ENCODE measurements around the gene NAPG. TPM values are rescaled to one million over a fixed set of nuclear protein-coding genes. Genes with fewer than 3 reads are reported as not detected.

The NAPG gene
- total RNA-seq (10 to 100 TPM; 28.1 to 29.2 TPM), polyA plus RNA-seq (10 to 100 TPM; 14.6 to 16.0 TPM)

GRCh38 chr18:10525697-10526560 is at the start of gene NAPG:
TSS of gene NAPG (plus strand) at chr18:10526027. CDS start at chr18:10526103, 76 bp downstream.
- CTCF ChIA-PET (ENCODE audit: partially characterized antibody), result interaction anchor here (0.7 kb wide), 1 partner anchor 9 kb away, joined by 4 read pairs; no protein-coding TSS in a partner anchor
- Histone ChIP-seq H3K36me3 (ENCODE audit: insufficient read depth, low read length) (no peaks in the 10 kb centered on the region), H3K4me1 (ENCODE audit: insufficient read depth, low read length) (peaks cover 54% of the 10 kb centered on the region), H3K27ac (ENCODE audit: low read depth, low read length) (peak within 1 kb of the TSS; percentile 80), H3K4me3 (ENCODE audit: low read length in 2 of 2) (peak within 1 kb of the TSS; percentile 89 to 91), H3K9me3 (ENCODE audit: control insufficient read depth in 1 of 2, low read length in 2 of 2) (no peaks in the 10 kb centered on the region), H3K27me3 (ENCODE audit: insufficient read depth, low read length) (no peaks in the 10 kb centered on the region)
- Mint-ChIP-seq H3K27me3 (no peaks in the 10 kb centered on the region), H3K36me3 (peaks cover 0 to 11% of the 10 kb centered on the region in 2 donors), H3K4me3 (peak within 1 kb of the TSS; percentile 95 to 99 (median 98)), H3K4me1 (peaks cover 44 to 64% (median 54%) of the 10 kb centered on the region in 4 donors), H3K9me3 (peaks cover 0 to 4% (median 0%) of the 10 kb centered on the region in 8 donors), H3K27ac (peak within 1 kb of the TSS; percentile 92 to 99 (median 98))
- DNase-seq, result peak; percentile 88 to 94 (median 93)
- POLR2A ChIA-PET (ENCODE audit: partially characterized antibody), result interaction anchor here (0.7 to 3.1 kb wide), 7 partner anchors 18 to 1917 kb away, joined by 3 to 19 read pairs (median 4); partner anchors contain the start of genes RAB12 and VAPA
- intact Hi-C loops (cut with micrococcal nuclease), result loop anchor here (1.0 to 5.0 kb wide), 3 partner anchors 613 to 1326 kb away; partner anchors contain the start of gene CHMP1B

DNA sequence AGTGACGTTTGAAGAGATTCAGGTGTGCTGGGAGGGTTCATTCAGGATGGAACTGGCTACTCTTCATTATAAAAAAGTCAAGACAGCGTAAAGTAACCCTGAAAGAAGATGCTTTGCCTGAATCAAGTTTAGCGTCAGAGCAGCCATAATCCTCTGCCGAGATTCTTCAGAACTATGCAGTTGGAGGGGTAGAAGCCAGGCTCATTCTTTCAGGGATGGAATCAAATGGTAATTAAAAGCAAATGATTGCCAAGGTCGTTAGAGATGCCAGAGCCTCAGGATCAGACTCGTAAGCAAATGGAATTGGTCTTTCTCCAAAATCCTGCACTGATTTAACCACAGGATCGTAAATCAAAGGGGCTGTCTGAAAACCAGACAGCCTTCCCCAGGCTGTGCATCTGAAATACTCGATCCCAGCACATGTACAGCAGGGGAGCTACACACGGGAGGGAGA is 49.5 kb upstream of the NAPG start:
- Histone ChIP-seq H3K4me3 (ENCODE audit: low read length in 2 of 2) (no peak overlapping the region), H3K27ac (ENCODE audit: low read depth, low read length) (no peak overlapping the region), H3K4me1 (ENCODE audit: insufficient read depth, low read length) (no peaks in the 10 kb centered on the region), H3K27me3 (ENCODE audit: insufficient read depth, low read length) (no peaks in the 10 kb centered on the region), H3K9me3 (ENCODE audit: control insufficient read depth in 1 of 2, low read length in 2 of 2) (no peaks in the 10 kb centered on the region), H3K36me3 (ENCODE audit: insufficient read depth, low read length) (no peaks in the 10 kb centered on the region)
- Mint-ChIP-seq H3K27me3 (peaks cover 11 to 22% of the 10 kb centered on the region in 2 donors), H3K4me1 (no peaks in the 10 kb centered on the region), H3K9me3 (no peaks in the 10 kb centered on the region), H3K4me3 (no peak overlapping the region), H3K36me3 (no peaks in the 10 kb centered on the region), H3K27ac (no peak overlapping the region)
- no peak for DNase-seq
- CTCF ChIA-PET (ENCODE audit: partially characterized antibody), result interaction anchor here (1.0 to 1.1 kb wide), 2 partner anchors 15 to 16 kb away, joined by 3 read pairs; no protein-coding TSS in a partner anchor
- intact Hi-C loops (cut with micrococcal nuclease), result no loop called here
- POLR2A ChIA-PET (ENCODE audit: partially characterized antibody), result no interaction called here

DNA sequence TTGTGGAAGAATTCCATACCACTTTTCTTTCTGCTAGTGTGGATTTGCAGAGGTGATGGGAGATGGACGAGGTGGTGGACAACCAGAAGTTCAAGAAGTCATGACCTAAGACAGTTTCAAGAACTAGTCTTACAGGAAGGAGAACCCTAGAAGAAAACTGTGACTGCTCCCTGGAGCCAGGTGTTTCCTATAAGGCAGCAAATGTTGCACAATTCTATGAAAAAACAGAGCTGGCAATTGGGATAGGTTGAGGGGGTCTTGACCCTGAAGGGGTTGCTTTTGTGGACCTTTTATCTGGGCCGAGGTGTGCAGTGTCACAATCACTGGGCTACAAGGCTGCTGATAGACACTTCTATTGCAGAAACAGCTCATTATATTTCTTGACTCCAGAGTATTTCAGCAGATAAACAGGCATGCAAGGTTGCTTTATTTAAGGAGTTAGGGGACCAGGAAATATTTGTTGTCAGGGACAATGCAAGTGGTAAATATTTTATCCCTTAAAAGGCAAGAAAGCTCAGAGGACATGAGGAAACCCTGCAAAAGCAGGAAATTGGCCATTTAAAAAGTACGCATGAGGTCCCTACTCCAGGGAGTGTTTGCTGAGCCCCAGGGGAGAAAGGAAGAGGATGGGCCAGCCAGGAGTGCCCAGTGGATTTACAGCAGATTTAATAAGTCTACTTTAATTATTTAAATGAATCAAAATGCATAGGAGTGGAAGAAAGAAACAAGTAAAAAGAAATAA is 48.5 kb upstream of the NAPG start:
- Mint-ChIP-seq H3K27me3 (peaks cover 12 to 21% of the 10 kb centered on the region in 2 donors), H3K27ac (no peak overlapping the region), H3K36me3 (no peaks in the 10 kb centered on the region), H3K4me3 (no peak overlapping the region), H3K9me3 (no peaks in the 10 kb centered on the region), H3K4me1 (no peaks in the 10 kb centered on the region)
- Histone ChIP-seq H3K9me3 (ENCODE audit: control insufficient read depth in 1 of 2, low read length in 2 of 2) (no peaks in the 10 kb centered on the region), H3K27ac (ENCODE audit: low read depth, low read length) (no peak overlapping the region), H3K36me3 (ENCODE audit: insufficient read depth, low read length) (no peaks in the 10 kb centered on the region), H3K4me3 (ENCODE audit: low read length in 2 of 2) (no peak overlapping the region), H3K4me1 (ENCODE audit: insufficient read depth, low read length) (no peaks in the 10 kb centered on the region), H3K27me3 (ENCODE audit: insufficient read depth, low read length) (no peaks in the 10 kb centered on the region)
- ChIA-PET CTCF (ENCODE audit: partially characterized antibody) (no interaction called here), POLR2A (ENCODE audit: partially characterized antibody) (no interaction called here)
- intact Hi-C loops (cut with micrococcal nuclease), result no loop called here
- DNase-seq, result no peak

DNA sequence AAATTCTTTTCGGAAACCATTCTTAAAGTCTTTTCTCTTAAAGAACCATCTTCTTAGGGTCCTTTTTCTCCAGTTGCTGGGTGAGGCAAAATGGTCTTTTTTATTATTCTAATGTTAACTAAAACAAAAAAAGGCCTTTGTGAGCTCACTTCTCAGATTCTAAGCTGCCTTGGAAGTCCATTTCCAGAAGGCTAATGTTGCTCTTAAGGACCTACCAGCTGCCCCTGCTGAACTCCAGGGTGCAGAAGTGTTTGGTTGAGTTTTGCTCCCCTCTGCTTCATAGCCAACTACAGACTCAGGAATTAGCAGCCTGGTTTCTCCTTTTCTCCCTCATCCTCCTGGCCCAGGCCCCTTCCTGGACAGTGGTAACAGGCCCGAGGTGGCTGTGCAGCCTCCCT is 48.0 kb upstream of the NAPG start:
- H3K4me1 ChIP-seq (ENCODE audit: insufficient read depth, low read length), result no peaks in the 10 kb centered on the region
- H3K4me3 ChIP-seq (ENCODE audit: low read length in 2 of 2), result no peak overlapping the region
- H3K9me3 ChIP-seq (ENCODE audit: control insufficient read depth in 1 of 2, low read length in 2 of 2), result no peaks in the 10 kb centered on the region
- no peak for DNase-seq
- H3K4me3 Mint-ChIP-seq, result no peak overlapping the region
- intact Hi-C loops (cut with micrococcal nuclease), result no loop called here
- no peak overlapping the region for H3K27ac Mint-ChIP-seq
- CTCF ChIA-PET (ENCODE audit: partially characterized antibody), result interaction anchor here (1.2 kb wide), 1 partner anchor 42 kb away, joined by 3 read pairs; no protein-coding TSS in a partner anchor
- H3K27me3 Mint-ChIP-seq, result peaks cover 12 to 21% of the 10 kb centered on the region in 2 donors
- no peaks in the 10 kb centered on the region for H3K36me3 ChIP-seq (ENCODE audit: insufficient read depth, low read length)
- no peaks in the 10 kb centered on the region for H3K36me3 Mint-ChIP-seq
- no peak overlapping the region for H3K27ac ChIP-seq (ENCODE audit: low read depth, low read length)
- no peaks in the 10 kb centered on the region for H3K27me3 ChIP-seq (ENCODE audit: insufficient read depth, low read length)
- H3K4me1 Mint-ChIP-seq, result no peaks in the 10 kb centered on the region
- POLR2A ChIA-PET (ENCODE audit: partially characterized antibody), result no interaction called here
- H3K9me3 Mint-ChIP-seq, result no peaks in the 10 kb centered on the region

DNA sequence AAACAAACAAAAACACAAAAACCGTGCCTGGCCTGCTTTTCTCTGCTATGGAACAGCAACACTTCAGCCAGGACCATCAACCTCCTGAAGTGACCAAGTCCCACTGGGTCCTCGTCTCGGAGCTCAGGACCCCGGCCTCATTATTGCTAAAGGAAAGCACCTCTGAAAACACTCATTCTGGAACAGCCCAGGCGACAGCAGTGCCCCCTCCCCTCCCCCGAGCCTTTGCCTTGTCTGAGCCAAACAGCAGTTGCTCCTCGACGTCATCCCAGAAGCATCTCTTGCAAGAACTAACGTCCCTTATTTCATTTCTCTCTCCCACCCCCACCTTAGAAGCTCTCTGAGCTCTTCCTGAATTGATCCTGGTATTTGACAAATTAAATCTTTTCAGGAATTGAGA is 44.0 kb upstream of the NAPG start:
- Histone ChIP-seq H3K4me1 (ENCODE audit: insufficient read depth, low read length) (no peaks in the 10 kb centered on the region), H3K36me3 (ENCODE audit: insufficient read depth, low read length) (no peaks in the 10 kb centered on the region), H3K4me3 (ENCODE audit: low read length in 2 of 2) (no peak overlapping the region), H3K27me3 (ENCODE audit: insufficient read depth, low read length) (no peaks in the 10 kb centered on the region), H3K27ac (ENCODE audit: low read depth, low read length) (no peak overlapping the region), H3K9me3 (ENCODE audit: control insufficient read depth in 1 of 2, low read length in 2 of 2) (no peaks in the 10 kb centered on the region)
- intact Hi-C loops (cut with micrococcal nuclease), result no loop called here
- no peak overlapping the region for H3K27ac Mint-ChIP-seq
- H3K4me1 Mint-ChIP-seq, result no peaks in the 10 kb centered on the region
- no peaks in the 10 kb centered on the region for H3K9me3 Mint-ChIP-seq
- no peak overlapping the region for H3K4me3 Mint-ChIP-seq
- DNase-seq, result no peak
- CTCF ChIA-PET (ENCODE audit: partially characterized antibody), result interaction anchor here (1.1 kb wide), 1 partner anchor 9 kb away, joined by 4 read pairs; no protein-coding TSS in a partner anchor
- POLR2A ChIA-PET (ENCODE audit: partially characterized antibody), result no interaction called here
- H3K36me3 Mint-ChIP-seq, result no peaks in the 10 kb centered on the region
- H3K27me3 Mint-ChIP-seq, result peaks cover 12% of the 10 kb centered on the region in 2 donors

DNA sequence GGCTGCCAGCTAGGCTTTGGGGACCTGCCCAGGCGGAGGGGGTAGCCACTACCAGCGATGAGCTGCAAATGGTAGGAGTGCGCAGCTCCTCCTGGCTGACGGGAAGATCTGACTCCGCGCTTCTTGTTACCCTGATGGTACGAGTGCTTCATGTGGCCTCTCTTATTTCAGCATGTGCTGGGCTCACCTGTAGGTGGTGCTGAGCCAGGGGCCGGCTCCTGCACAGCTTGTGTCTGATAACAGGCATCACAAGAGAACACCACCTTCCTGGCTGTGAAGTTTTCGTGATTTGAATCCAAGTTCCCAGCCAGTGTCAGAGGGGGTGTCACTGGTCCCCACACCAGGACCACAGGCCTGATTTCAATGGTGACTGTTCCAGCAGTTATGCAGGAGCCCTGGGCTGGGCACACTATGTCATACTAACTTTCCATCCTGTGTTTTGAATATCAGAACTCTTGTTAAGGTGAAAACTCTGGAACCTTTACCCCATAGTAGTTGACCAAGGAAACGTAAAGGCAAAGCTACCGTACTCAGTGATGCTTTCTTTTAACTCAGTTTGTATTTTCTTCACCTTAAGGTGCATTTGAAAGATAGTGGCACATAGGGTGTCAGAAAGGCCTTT is 43.4 kb upstream of the NAPG start:
- no peak overlapping the region for H3K4me3 Mint-ChIP-seq
- no peaks in the 10 kb centered on the region for H3K4me1 ChIP-seq (ENCODE audit: insufficient read depth, low read length)
- CTCF ChIA-PET (ENCODE audit: partially characterized antibody), result interaction anchor here (1.1 kb wide), 1 partner anchor 9 kb away, joined by 4 read pairs; no protein-coding TSS in a partner anchor
- intact Hi-C loops (cut with micrococcal nuclease), result no loop called here
- H3K9me3 ChIP-seq (ENCODE audit: control insufficient read depth in 1 of 2, low read length in 2 of 2), result no peaks in the 10 kb centered on the region
- no peak overlapping the region for H3K27ac Mint-ChIP-seq
- H3K27me3 Mint-ChIP-seq, result peaks cover 6 to 9% of the 10 kb centered on the region in 2 donors
- H3K27ac ChIP-seq (ENCODE audit: low read depth, low read length), result no peak overlapping the region
- no peak overlapping the region for H3K4me3 ChIP-seq (ENCODE audit: low read length in 2 of 2)
- POLR2A ChIA-PET (ENCODE audit: partially characterized antibody), result no interaction called here
- H3K4me1 Mint-ChIP-seq, result no peaks in the 10 kb centered on the region
- H3K27me3 ChIP-seq (ENCODE audit: insufficient read depth, low read length), result no peaks in the 10 kb centered on the region
- no peaks in the 10 kb centered on the region for H3K9me3 Mint-ChIP-seq
- no peaks in the 10 kb centered on the region for H3K36me3 Mint-ChIP-seq
- H3K36me3 ChIP-seq (ENCODE audit: insufficient read depth, low read length), result no peaks in the 10 kb centered on the region
- DNase-seq, result no peak
